NK-92 treated with Interleukin-12 subunit alpha and Interleukin-12 subunit beta, amount 100 ng/mL, for 24 hours (cell line): ENCODE measurements around the gene RNU5B-1.

Experiments
- DNase-seq: peaks from one replicate; lab custom pipeline; 2025; lab: John Stamatoyannopoulos, UW

RNU5B-1 gene

GRCh38 chr15:65328506-65329287, 24.2 kb downstream of the RNU5B-1 start:
- no peak for DNase-seq

- DNase-seq = no peak
Measured at GRCh38 chr15:65329288-65329983, 25.0 kb downstream of the RNU5B-1 start.

GRCh38 chr15:65329984-65330735, 25.7 kb downstream of the RNU5B-1 start:
- DNase-seq = no peak

GRCh38 chr15:65330934-65331645, 26.6 kb downstream of the RNU5B-1 start:
- DNase-seq = no peak

GRCh38 chr15:65331811-65332210, 27.3 kb downstream of the RNU5B-1 start:
- no peak for DNase-seq

GRCh38 chr15:65332391-65333147, 28.1 kb downstream of the RNU5B-1 start:
- DNase-seq = no peak

- DNase-seq = no peak
Measured at GRCh38 chr15:65333148-65333820, 28.8 kb downstream of the RNU5B-1 start.

- DNase-seq = no peak
Measured at GRCh38 chr15:65333856-65334255, 29.4 kb downstream of the RNU5B-1 start.

GRCh38 chr15:65334586-65335231, 30.2 kb downstream of the RNU5B-1 start:
- no peak for DNase-seq

GRCh38 chr15:65335278-65336055, 31.0 kb downstream of the RNU5B-1 start:
- DNase-seq = no peak

GRCh38 chr15:65336493-65337435, 32.3 kb downstream of the RNU5B-1 start:
- no peak for DNase-seq

GRCh38 chr15:65337436-65338070, 33.1 kb downstream of the RNU5B-1 start:
- no peak for DNase-seq

- no peak for DNase-seq
Measured at GRCh38 chr15:65338366-65338765, 33.9 kb downstream of the RNU5B-1 start.

GRCh38 chr15:65338823-65339222, 34.3 kb downstream of the RNU5B-1 start:
- DNase-seq = no peak

GRCh38 chr15:65339416-65339815, 34.9 kb downstream of the RNU5B-1 start:
- no peak for DNase-seq

- no peak for DNase-seq
Measured at GRCh38 chr15:65339920-65340319, 35.4 kb downstream of the RNU5B-1 start.

GRCh38 chr15:65342493-65342892, 38.0 kb downstream of the RNU5B-1 start:
- no peak for DNase-seq
